Measurements from ENCODE around the gene MOV10L1.

Gene MOV10L1

GRCh38 chr22:50060441-50061140 lies 29.2 kb upstream of the MOV10L1 start:
- H3K4me3 ChIP-seq (ENCODE audit: low read length) = no peak overlapping the region
- no peak for DNase-seq (ENCODE audit: low read depth)
- no peak for TF ChIP-seq CTCF (IDR thresholded peaks at IDR 0.05; ENCODE audit: insufficient read depth, low read depth, low read length, missing control alignments)

- no peak overlapping the region for H3K4me3 ChIP-seq (ENCODE audit: low read length)
- DNase-seq (ENCODE audit: low read depth) = no peak
- no peak for TF ChIP-seq CTCF (IDR thresholded peaks at IDR 0.05; ENCODE audit: insufficient read depth, low read depth, low read length, missing control alignments)
These were observed 28.5 kb upstream of the MOV10L1 start for GRCh38 chr22:50061141-50061823.

- H3K4me3 ChIP-seq (ENCODE audit: low read length) = no peak overlapping the region
- no peak for TF ChIP-seq CTCF (IDR thresholded peaks at IDR 0.05; ENCODE audit: insufficient read depth, low read depth, low read length, missing control alignments)
- DNase-seq (ENCODE audit: low read depth) = no peak
These were observed 27.9 kb upstream of the MOV10L1 start for GRCh38 chr22:50061824-50062355.

- DNase-seq (ENCODE audit: low read depth) = no peak
- no peak overlapping the region for H3K4me3 ChIP-seq (ENCODE audit: low read length)
- no peak for TF ChIP-seq CTCF (IDR thresholded peaks at IDR 0.05; ENCODE audit: insufficient read depth, low read depth, low read length, missing control alignments)
These were observed 27.2 kb upstream of the MOV10L1 start for GRCh38 chr22:50062509-50063135.

- no peak overlapping the region for H3K4me3 ChIP-seq (ENCODE audit: low read length)
- DNase-seq (ENCODE audit: low read depth) = no peak
- TF ChIP-seq CTCF (IDR thresholded peaks at IDR 0.05; ENCODE audit: insufficient read depth, low read depth, low read length, missing control alignments) = no peak
These were observed 26.0 kb upstream of the MOV10L1 start for GRCh38 chr22:50063589-50064393.

GRCh38 chr22:50064453-50064852 lies 25.4 kb upstream of the MOV10L1 start:
- TF ChIP-seq CTCF (IDR thresholded peaks at IDR 0.05; ENCODE audit: insufficient read depth, low read depth, low read length, missing control alignments) = no peak
- H3K4me3 ChIP-seq (ENCODE audit: low read length) = no peak overlapping the region
- DNase-seq (ENCODE audit: low read depth) = no peak
